Upper lobe of left lung (tissue), 6 donors: ENCODE results near the gene KIF7. TPM values are rescaled to one million over a fixed set of nuclear protein-coding genes. Genes with fewer than 3 reads are reported as not detected.

Experiments
- ATAC-seq, 2 donors: fragments of 200-7000 bp; cut with Tn5 transposase; one replicate each; pipeline ENCODE4 v1.9.1; 2022; ENCODE audit warnings: mild to moderate bottlenecking in 2 of 2, moderate library complexity in 2 of 2; ENCODE audit not compliant: low FRiP score in 2 of 2
- DNase-seq, 2 donors: peaks; one replicate each; pipeline ENCODE4 v3.0.0-alpha.2; 2019 to 2020
- H3K27ac ChIP-seq, 4 donors: fragments of 200-600 bp; sonication (generic); one replicate each; pipeline ENCODE4 v1.5.1; 2016 to 2019
- H3K27me3 ChIP-seq, 4 donors: fragments of 200-600 bp; sonication (generic); one replicate each; pipeline ENCODE4 v1.5.1; 2017 to 2019
- H3K36me3 ChIP-seq, 4 donors: fragments of 200-600 bp; sonication (generic); one replicate each; pipeline ENCODE4 v1.5.1; 2016 to 2019
- H3K4me1 ChIP-seq, 4 donors: fragments of 200-600 bp; sonication (generic); one replicate each; pipeline ENCODE4 v1.5.1; 2018 to 2019
- H3K4me3 ChIP-seq, 4 donors: fragments of 200-600 bp; sonication (generic); one replicate each; pipeline ENCODE4 v1.5.1; 2017 to 2019; ENCODE audit warnings: mild to moderate bottlenecking in 2 of 4, moderate library complexity in 1 of 4
- H3K9me3 ChIP-seq, 4 donors: fragments of 200-600 bp; sonication (generic); one replicate each; pipeline ENCODE4 v1.5.1; 2018 to 2019
- CTCF ChIP-seq, 6 experiments: fragments of 450-650 bp in 4 of 6; fragments of 200-600 bp in 2 of 6; sonication (generic) in 2 of 6; IDR thresholded peaks; one replicate each; pipeline ENCODE4 v1.5.1; 2016 to 2019; ENCODE audit warnings: antibody characterized with exemption in 6 of 6
- EP300 ChIP-seq, 4 donors: sonication (generic); formaldehyde crosslinking; IDR thresholded peaks; one replicate each; pipeline ENCODE4 v1.5.1; 2017; ENCODE audit warnings: antibody characterized with exemption in 4 of 4, control low read depth in 2 of 4
- POLR2A ChIP-seq, 4 donors: fragments of 450-650 bp; IDR thresholded peaks; one replicate each; pipeline ENCODE4 v1.5.1; 2016 to 2017; ENCODE audit warnings: antibody characterized with exemption in 4 of 4, mild to moderate bottlenecking in 2 of 4
- POLR2AphosphoS5 ChIP-seq, 2 donors: sonication (generic); formaldehyde crosslinking; IDR thresholded peaks; one replicate each; pipeline ENCODE4 v1.5.1; 2017; ENCODE audit warnings: antibody characterized with exemption in 2 of 2
- WGBS, 2 donors: methylation state at CpG; one replicate each; pipeline ENCODE4 v1.1.5; 2017 to 2018; 5-methylcytosine and 5-hydroxymethylcytosine counted together
- total RNA-seq, 6 donors: library from RNA; depleted of rRNA in 4 of 6; stranded (reverse); fragments of >200 nt in 4 of 6; gene quantifications; one replicate each; pipeline versions ENCODE4 v1.1.0 to v1.2.1, GENCODE V29; 2016 to 2021
- donor health status: DM: no; HTN: no; CAD: no; lungs with moderate emphysema.
- donor health status: DM: no; HTN: yes; CAD: no; lungs with severe emphysema.

KIF7 gene
- total RNA-seq, 6 donors from 2014 or later: 1.4 to 4.7 (median 3.2) TPM

DNA sequence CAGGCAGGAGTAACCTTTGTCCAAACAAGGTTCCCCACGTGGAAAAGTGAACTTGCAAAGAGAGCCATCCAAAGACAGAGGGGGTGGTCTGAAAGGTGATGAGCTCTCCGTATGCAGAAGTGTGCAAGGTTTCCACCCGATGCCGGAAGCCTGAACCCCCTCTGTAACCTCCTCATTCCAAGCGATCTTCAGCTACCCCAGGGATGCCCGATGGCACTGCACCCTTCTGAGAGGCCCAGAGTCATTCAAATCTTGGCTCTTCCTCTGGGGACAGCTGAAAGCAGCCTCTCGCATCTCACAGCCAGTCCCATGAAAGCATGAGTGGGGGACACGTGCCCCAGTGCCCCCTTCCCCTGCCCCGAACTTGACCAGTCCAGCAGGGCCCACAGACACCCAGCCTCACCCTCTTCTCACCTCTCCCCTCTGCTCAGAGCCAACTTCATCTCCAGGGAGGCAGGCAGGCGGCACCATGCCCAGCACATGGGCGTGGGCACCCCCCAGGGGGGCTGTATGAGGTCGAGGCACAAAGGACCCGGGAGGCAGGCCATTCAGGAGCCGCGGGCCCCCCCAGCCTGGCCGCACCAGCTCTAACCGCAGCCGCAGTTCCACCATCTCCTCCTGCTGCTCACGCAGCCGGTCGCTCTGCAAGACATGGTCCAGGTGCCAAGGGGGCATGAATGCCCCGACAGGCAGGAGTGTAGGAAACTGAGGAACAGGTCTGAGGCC is 8.7 kb downstream of the KIF7 start:
- ATAC-seq (peak in 1 of 2 donors; percentile 16), DNase-seq (peak in 1 of 2 donors; percentile 69)

DNA sequence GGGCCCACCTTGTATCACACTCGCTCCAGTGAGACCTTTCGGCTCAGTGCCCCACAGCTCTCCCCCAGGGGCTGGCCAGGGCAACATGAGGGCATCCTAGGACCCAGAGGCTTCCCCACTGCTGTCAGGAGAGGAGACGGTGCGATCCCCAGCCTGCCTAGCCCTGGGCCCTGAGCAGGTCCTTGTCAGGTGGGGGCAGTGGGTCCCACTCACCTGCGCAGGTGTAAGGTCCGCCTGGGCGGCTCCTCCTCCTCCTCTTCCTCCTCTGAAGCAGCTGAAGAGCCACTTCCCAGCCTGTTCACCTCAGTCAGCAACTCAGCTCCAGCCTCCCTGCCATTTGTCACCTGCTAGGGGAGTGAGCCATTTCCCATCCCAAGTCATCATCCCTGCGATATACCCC is 9.6 kb downstream of the KIF7 start:
- Histone ChIP-seq H3K27me3 (no peaks in the 10 kb centered on the region), H3K9me3 (no peaks in the 10 kb centered on the region), H3K4me3 (no peak overlapping the region), H3K36me3 (no peaks in the 10 kb centered on the region), H3K4me1 (peaks cover 0 to 6% (median 1%) of the 10 kb centered on the region in 4 donors), H3K27ac (no peak overlapping the region)
- TF ChIP-seq CTCF (IDR thresholded peaks at IDR 0.05) (no peak), POLR2A (IDR thresholded peaks at IDR 0.05) (no peak), EP300 (IDR thresholded peaks at IDR 0.05) (no peak), POLR2AphosphoS5 (IDR thresholded peaks at IDR 0.05) (no peak)
- no peak for ATAC-seq
- WGBS, 2 donors: 92 to 100% methylated on average over 5 to 8 of the region's 8 CpGs
- no peak for DNase-seq

More for the DNA sequence above, 8.7 kb downstream of the KIF7 start:
- WGBS, 2 donors: 86 to 87% methylated on average over 5 to 22 of the region's 22 CpGs
- TF ChIP-seq POLR2A (IDR thresholded peaks at IDR 0.05): no peak
- TF ChIP-seq EP300 (IDR thresholded peaks at IDR 0.05): no peak
- no peak for TF ChIP-seq CTCF (IDR thresholded peaks at IDR 0.05)
- no peak for TF ChIP-seq POLR2AphosphoS5 (IDR thresholded peaks at IDR 0.05)
- Histone ChIP-seq H3K4me1 (peaks cover 0 to 6% (median 1%) of the 10 kb centered on the region in 4 donors), H3K4me3 (no peak overlapping the region), H3K27ac (no peak overlapping the region), H3K9me3 (no peaks in the 10 kb centered on the region), H3K27me3 (no peaks in the 10 kb centered on the region), H3K36me3 (no peaks in the 10 kb centered on the region)

DNA sequence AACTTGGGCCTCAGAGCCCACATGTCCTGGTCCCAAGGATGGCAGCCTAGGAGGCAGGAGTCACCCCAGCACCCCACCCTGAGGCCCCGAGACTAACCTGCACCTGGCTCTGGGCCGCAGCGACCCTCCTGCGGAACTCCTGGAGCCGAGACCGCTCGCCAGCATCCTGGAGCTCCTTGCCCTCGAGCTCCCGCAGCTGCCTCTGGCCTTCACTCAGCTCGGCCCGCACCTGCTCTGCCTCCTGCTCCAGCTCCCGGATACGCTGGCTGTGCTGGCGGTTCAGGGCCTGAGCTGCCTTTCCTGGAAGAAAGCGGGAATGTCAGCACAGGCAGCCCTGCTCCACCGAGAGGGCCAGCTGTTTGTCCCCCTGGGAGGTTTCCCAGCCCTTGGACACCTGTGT is 13.2 kb downstream of the KIF7 start:
- no peaks in the 10 kb centered on the region for H3K27me3 ChIP-seq
- no peak for TF ChIP-seq EP300 (IDR thresholded peaks at IDR 0.05)
- no peak for TF ChIP-seq POLR2A (IDR thresholded peaks at IDR 0.05)
- TF ChIP-seq CTCF (IDR thresholded peaks at IDR 0.05): no peak
- TF ChIP-seq POLR2AphosphoS5 (IDR thresholded peaks at IDR 0.05): no peak
- DNase-seq: no peak
- H3K27ac ChIP-seq: no peak overlapping the region
- no peaks in the 10 kb centered on the region for H3K9me3 ChIP-seq
- no peak for ATAC-seq
- H3K36me3 ChIP-seq: no peaks in the 10 kb centered on the region
- no peak overlapping the region for H3K4me3 ChIP-seq
- 96 to 97% methylated on average over 7 to 16 of the region's 16 CpGs for WGBS, 2 donors
- peaks cover 0 to 3% (median 0%) of the 10 kb centered on the region in 4 donors for H3K4me1 ChIP-seq

DNA sequence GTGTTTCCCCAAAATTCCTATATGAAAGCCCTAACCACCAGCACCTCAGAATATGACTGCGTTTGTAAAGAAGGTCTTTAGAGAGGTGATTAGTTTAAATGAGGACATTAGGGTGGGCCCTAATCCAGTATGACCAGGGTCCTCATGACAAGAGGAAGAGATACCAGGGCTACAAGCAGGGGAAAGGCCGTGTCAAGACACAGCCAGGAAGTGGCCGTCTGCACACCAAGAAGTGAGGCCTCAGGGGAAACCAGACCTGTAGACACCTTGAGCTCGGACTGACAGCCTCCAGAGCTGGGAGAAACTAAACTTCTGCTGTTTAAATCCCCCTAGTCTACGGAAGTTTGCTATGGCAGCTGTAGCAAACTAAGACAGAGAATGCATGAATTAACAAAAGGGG is 14.2 kb downstream of the KIF7 start:
- Histone ChIP-seq H3K4me1 (no peaks in the 10 kb centered on the region), H3K27ac (no peak overlapping the region), H3K27me3 (no peaks in the 10 kb centered on the region), H3K9me3 (no peaks in the 10 kb centered on the region), H3K4me3 (no peak overlapping the region), H3K36me3 (no peaks in the 10 kb centered on the region)
- ATAC-seq: no peak
- WGBS, 2 donors: 79 to 87% methylated on average over 5 of the region's 5 CpGs
- no peak for TF ChIP-seq POLR2AphosphoS5 (IDR thresholded peaks at IDR 0.05)
- no peak for TF ChIP-seq CTCF (IDR thresholded peaks at IDR 0.05)
- TF ChIP-seq POLR2A (IDR thresholded peaks at IDR 0.05): no peak
- no peak for TF ChIP-seq EP300 (IDR thresholded peaks at IDR 0.05)
- no peak for DNase-seq

GRCh38 chr15:89640245-89640644 is 15.0 kb downstream of the KIF7 start:
- WGBS, 2 donors: 97 to 98% methylated on average over 5 of the region's 5 CpGs
- no peak for TF ChIP-seq EP300 (IDR thresholded peaks at IDR 0.05)
- TF ChIP-seq CTCF (IDR thresholded peaks at IDR 0.05): no peak
- no peak for TF ChIP-seq POLR2A (IDR thresholded peaks at IDR 0.05)
- TF ChIP-seq POLR2AphosphoS5 (IDR thresholded peaks at IDR 0.05): no peak
- H3K9me3 ChIP-seq: no peaks in the 10 kb centered on the region
- no peaks in the 10 kb centered on the region for H3K27me3 ChIP-seq
- no peak overlapping the region for H3K27ac ChIP-seq
- ATAC-seq: no peak
- no peak for DNase-seq
- H3K4me3 ChIP-seq: no peak overlapping the region
- H3K36me3 ChIP-seq: no peaks in the 10 kb centered on the region
- no peaks in the 10 kb centered on the region for H3K4me1 ChIP-seq
